HTERT RPE-1 (cell line): Measurements from ENCODE around the gene STK40.

Source experiments
- in situ Hi-C: fragments of 300-500 bp; cut with MboI; formaldehyde crosslinking; loops from 4 replicates; pipeline ENCODE4 v1.14.3; 2020; ENCODE audit warnings: low sequenced_read_pairs

Gene STK40

DNA sequence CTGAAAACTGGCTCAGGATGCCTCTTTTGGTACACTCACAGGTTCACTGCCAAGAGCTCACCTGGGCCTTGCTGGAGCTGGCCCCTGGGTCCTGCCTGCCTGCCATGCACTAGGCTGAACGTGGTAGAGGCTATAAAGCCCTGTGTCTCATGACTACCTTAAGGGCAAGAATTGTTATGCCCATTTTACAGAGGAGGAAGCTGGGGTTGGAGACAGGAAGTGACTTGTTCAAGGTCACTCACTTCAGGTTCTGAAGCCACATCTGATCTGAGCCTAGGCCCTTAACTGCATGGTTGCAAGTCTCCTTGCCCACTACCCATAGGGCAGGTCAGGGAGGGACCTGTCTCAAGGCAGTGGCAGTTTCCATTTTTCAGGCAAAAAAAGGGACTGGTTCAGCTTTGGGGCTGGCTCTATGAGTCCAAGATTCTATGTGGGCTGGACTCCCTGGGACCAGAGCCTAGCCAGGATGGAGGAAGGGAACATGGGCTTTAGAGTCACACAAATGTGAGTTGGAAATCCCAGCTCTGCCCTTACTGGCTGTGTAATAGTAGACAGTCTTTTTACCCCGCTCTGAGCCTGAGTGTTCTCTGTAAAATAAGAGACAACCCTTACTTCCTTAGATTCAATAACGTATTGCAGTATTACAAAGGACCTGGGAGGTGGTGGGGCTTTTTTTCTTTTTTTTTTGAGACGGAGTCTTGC lies 7.8 kb downstream of the STK40 start:
- in situ Hi-C loops = no loop called here

DNA sequence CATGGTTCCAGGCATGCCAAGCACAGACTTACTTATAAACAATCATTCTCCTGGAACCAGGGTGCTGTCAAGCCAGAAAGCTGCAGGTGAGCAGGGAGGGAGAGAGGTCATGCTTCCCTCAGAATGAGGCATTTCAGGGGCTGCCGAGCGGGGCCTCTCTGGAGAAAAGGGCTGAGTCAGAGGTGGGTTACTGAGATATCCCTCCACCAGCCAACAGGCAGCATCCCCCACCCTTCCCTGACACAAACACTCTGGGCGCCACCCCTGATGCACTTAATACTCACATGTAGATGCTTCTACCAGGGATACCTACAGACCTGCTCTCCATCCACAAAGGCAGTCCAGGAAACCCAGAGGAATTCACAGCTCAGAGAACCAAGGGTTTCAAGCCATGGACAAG lies 13.1 kb downstream of the STK40 start:
- in situ Hi-C loops = no loop called here

DNA sequence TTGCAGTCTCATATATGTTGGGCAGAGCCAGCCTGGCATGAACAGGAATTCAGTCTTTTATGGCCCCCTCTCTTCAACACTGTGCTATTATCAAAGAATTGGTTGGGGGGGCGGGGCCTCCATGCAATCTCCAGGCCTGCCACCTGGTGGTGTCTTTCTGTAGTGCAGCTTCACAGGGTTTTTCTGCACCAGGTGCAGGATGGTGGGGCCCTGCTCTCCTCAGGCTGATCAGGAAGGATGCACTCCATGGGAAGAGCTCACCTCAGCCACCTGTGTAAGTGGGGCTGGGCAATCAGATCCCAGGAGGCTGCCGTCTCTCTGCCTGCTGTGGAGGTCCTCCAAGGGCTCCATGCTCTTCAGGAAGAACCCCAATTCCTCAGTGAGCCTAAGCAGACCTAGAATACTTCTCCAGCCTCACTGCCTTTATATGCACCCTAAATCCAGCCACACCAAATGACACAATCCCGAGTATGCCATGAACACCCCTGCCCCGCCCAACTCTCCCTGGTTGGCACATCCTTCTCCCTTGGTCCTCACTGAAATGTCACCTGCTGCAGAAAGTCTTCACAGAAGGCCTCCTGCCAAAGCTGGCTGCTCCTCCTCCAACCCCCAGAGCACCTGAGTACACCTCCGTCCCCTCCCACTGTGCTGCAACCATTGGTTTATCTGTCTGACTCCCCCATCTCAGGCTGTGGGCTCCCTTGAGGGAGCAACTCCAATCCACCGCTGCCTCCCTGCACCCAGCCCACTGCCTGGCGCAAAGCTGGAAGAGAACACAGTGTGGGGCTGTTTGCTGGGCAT lies 16.5 kb downstream of the STK40 start:
- in situ Hi-C loops = no loop called here

DNA sequence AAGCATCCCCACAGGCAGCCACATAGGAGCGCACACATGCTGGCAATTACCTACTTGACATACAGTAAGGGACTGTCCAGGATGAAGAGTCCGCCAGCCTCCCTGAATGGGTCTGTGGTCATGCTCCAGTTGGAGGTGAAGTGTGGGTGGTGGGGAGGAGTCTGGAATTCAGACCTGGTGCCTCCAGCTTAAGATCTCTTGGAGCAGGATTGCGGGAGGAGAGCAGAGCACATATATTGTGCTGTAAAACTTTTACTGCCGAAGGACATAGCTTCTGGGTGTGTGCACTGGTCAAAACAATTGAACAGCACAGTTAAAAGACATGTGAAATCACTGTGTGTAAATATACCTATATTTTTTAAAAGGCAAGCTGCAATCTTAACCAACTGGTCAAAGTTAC lies 17.9 kb downstream of the STK40 start:
- in situ Hi-C loops = no loop called here

DNA sequence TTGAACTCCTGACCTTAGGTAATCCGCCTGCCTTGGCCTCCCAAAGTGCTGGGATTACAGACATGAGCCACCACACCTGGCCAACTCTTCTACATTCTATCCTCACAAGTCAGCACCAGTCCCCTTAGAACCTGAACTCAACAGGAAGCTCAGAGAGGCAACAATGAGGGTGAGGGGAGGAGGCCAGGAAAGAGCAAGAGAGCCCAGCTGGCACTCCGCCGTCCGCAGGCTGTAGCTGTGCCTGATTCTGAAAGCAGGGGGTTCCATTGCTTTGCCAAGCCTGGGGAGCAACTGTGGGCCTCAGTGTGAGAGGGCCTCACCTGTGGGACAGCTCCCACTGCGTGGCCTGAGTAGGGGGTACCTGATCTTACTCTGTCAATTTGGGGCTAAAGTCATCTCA lies 18.7 kb downstream of the STK40 start:
- in situ Hi-C loops = no loop called here

DNA sequence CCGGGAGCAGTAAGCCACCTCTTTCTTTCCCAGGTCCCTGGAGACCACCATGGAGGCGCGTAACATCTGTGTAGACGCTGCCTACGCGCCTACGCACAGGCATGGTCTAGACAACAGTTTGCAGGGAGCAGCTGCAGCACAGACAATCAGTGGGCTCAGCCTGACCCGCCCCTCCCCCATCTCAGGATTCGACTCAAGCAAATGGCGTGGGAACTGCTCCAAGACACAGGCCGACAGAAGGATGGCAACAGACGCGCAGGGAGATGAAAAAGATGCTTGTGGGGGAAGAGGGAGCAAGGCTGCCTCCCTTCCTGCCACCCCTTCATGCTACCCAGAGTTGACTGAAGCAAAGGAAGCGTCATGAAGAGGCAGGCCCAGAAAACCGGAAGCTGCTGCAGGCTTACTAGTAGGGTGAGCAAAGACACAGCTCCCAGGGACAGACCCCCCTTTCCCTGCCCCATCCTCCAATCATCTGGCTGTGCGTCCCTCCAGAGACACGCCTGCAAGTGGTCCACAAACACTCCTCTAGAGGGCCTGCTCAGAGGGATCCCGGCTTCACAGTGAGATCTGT lies 19.5 kb downstream of the STK40 start:
- in situ Hi-C loops = no loop called here

DNA sequence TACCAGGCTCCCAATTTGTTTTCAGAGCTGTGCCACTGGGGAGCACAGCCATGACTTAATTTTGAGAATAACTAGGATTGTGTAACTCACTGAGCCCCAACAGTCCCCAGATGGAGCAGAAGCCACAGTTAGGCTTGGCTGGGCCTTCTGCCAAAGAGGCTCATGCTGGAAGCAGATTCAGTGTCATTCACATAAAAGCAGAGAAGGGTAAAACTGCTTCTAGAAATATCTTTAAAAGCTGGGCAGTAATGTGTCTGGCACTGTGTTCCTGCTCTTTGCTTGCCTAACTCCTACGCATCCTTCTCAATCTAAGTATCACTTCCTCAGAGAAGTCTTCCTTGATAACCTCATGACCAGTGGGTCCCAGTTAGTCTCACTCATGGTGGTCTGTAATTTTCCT lies 20.3 kb downstream of the STK40 start:
- in situ Hi-C loops = no loop called here

DNA sequence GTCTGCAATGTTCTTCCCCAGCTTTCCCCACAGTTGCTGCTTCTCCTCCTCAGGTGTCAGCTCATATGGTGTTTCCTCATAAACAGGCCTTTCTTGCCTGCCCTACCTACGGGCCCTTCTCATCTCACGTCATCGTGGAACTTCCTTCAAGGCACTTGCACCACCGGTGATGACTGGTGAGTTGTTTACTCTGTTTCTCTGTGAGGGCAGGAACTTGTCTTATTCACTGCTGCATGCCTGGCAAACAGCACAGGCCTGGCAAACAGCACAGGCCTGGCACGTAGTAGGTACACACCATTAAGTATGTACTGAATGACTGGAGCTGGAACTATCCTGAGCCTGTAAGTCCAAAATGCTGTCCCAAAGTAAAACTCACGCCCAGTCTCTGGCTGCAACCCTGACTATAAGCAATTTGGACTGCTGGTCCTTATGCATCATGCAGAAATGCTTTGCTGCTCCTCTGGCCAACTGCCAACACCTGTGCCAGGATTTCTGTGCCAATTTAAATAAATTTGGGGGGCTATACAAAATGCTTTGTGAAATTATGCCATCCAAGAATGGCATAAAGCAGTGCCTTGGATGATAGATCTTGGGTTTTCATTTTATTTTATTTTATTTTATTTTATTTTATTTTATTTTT lies 25.7 kb downstream of the STK40 start:
- in situ Hi-C loops = no loop called here

DNA sequence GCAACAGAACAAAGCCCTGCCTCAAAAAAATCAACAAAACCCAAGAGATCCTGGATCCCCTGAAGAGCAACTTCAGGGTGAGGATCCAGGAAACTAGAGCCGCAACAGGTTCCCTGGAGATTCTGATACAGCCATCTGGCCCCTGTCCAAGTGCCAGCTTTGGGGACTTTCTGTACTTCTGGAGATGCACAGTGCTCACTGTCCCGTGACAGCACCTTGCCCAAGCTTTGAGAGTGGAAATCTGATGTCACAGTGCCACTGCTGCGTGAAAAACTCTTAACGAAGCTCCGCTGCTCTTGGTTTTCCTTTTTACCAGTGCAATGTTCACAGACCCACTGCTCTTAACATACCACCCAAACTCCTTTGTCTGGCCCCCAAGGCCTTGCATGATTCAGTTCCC lies 26.3 kb downstream of the STK40 start:
- in situ Hi-C loops = no loop called here

DNA sequence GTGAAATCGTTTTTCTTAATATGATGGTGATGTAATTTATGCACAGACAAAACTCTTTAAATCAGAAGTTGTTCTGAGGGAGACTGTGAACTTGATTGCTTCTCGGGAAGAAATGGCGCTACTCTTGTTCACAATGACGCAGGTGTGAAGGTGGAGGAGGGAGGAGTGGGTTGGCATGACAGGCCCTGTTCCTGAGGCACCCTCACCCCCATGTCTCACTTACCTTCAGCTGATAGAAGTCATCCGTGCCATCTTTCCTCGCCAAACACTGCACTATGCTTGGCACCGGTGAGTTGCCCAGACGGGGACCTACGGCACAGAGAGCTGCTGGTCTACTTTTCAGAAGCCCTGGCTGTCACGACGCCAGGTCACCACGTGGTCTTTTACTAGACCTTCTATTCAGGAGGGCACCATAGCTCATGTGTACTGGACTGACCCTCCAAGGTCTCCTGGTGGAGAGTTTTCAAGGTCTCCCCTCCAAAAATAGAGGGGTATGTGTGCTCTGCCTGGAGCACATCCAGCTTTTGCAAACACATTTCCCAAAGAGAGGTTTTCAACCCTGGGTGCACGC lies 27.1 kb downstream of the STK40 start:
- in situ Hi-C loops = no loop called here

DNA sequence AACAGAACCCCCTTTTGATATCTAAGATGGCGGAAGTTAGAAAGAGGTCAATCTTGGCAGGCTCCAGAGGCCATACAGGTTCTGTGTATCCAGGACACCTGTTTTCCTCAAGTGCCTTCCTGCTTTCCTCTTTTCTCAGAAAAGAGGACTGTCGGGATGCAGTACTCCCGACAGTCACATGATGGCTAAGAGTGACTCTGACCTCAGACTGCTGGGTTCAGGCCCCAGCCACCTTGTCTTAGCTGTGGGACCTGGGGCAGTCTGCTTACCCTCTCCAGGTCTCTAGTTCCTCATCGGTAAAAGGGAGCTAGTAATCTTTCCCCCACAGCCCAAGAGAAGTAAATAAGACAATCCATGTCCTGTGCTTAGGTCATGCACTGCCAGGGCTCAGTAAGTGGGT lies 29.9 kb downstream of the STK40 start:
- in situ Hi-C loops = no loop called here

DNA sequence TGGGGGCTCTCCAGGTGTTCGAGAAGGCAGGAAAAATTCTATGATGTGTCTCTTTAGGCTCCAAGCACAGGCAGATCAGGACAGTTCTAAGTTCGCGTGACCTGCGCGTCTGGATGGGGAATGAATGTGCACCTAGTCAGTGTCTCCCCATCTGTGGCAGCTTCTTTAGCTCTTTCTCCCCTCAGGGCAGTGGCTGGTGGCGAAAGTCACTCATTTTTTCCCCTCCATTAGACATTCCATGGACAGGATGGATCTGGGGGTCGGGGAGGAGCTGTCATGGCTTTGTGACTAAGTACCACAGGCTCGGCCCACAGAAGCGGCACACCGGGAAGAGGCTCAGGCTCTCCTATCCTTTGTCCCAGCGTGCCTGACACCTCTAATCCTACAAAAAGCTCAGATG lies 31.2 kb downstream of the STK40 start:
- in situ Hi-C loops = no loop called here

DNA sequence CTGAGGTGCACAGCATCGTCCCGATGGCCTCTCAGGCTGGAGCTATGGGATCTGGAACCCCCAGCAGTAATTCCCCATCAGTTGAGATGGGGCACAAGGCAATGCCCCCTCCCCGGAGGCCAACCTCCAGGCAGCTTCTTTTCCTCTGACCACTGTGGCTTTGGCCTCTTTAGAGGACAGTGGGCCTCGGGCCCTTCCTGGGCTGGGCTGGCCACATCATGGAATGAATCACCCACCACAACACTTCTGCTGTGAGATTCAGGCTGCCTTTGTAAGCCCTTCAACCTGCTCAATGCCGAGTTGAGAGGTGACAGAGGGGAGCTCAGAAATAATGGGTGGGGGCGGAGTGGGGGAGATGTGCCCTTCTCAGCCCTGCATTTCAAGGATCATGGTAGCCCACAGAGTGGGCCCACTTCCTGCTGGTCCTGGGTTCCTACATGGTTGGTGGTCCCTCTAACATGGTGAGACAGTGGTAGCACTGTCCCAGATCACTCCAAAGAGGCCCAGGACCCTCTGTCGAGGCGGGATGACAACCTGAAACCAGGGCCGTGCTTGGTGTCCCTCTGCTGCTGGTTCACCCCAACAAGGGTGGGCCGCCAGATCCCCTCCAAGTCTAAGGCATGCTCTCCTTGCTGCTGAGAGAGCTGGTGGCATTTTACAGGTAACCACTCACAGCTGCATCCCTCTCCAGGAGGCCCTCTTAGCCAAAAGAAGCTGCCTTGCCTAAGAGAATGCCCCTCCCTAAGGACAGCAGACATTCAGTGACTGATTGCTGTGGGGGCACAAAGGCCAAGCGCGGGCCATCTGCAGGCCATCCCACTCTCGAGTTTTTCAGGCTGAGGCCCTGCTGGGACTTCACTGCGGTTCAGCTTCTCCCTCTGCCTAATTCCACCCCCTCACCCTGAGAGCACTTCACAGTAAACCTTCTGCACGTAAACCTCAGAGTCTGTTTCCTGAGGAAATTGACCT lies 32.5 kb downstream of the STK40 start:
- in situ Hi-C loops = no loop called here

DNA sequence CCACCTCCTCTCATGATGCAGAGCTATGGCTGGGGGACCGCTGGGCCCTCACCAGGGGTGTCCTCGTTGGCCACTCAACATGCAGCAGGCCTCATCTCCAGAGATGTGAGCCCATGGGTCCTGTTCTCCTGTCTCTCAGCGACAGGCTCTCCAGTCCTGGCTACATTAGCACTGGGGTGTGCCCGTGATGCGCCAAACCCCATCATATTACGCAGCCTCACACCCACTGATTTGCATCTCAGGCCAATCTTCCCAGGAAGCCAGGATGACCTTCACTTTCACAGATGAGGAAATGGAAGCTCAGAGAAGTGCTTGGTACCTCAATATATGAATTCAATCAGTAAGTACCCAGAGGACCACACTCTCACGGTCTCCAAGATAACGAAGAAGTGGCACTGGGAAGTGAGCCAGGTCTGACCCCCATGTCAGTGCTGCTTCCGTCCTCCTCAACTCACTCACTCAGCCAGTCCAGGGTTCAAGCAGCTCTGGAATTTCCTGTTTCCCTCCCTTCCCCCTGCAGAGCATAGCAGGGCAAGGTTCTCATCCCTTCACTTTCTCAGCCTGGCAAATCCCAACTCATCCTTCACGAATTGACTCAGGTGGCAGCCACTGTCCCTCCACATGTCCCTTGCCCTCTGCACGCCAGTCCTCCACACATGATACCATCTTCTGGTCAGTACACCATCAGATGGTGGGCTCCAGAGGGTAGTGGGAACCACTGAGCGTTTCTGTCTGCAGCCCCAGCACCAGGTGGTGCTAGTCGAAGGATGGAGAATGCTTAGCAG lies 33.4 kb downstream of the STK40 start:
- in situ Hi-C loops = no loop called here

DNA sequence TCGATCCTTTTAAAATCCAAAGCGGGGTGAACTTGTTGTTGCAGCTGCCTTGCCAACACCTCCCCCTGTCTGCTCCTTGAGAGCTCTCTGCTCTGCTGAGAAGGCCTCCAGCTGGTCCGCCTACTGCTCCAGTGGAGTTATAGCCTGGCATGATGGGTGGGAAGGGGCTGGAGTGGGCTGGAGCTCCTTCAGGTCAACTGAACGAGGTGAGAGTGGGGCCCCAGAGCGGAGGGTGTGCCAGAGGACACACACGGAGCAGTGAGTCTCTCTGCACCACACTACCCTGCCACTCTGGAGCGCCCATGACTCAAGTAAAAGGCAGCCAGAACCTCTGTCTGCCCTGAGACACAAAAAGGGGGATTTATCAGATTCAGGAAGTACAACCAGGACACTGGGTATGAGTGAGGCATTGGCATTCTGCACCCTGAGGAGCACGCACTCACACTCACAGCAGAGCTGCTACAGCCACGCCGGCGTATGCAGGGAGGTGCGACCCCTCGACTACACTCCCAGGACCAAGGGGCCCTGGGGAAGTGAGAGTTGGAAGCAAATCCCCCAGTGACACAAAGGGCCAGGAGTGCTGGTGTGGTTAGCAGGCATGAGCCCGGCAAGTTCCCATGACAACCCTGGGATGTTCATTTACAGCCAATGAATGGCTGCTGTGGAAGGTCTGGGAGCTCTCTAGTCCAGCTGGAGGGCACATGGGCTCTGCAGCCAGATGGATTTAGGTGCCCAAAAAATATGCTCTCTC lies 34.3 kb downstream of the STK40 start:
- in situ Hi-C loops = no loop called here

DNA sequence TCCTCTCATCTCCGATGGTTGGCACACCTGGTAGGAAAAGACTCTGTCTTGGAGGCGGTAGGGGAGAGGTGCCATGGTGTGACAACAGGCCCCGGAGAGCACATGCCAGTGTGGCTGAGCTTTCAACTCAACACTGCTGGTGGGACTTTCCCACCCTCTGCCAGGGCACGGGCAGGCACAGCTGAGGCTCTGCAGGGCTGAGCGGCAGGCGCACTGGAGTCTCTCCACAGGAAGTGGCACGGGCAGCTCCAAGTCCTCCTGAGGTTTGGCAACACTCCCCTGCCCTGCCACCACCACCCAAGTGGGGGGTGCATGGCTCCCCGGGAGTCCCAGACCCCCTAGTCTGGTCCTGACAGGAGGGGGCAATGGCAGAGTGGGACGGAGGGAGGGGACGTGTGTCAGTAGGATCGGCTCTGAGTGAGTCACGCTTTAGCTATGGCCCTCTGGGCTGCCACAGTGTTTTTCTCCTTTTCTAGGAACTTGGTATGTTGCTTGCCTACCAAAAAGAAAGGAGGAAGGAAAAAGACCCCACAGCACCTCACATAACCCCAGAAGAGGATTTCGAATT lies 35.0 kb downstream of the STK40 start:
- in situ Hi-C loops = no loop called here

DNA sequence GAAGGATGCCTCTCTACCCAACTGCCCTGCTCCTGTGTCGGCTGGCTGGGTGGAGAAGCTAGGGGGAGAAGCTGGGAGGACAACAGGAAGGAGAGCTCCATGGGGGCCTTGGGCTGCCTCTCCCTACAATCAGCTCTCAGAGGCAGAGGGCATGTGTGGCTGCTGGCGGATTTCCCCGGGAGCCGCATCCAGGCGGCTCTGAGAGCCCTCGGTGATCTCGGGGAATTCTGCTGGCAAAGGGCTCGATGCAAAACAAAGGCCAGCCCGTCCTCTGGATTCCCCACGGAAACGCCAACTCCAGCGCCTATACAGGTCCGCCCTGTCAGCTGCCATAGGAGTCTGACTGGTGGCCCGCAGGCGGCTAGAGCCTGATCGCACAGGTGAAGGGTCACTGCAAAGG lies 35.9 kb downstream of the STK40 start:
- in situ Hi-C loops = no loop called here

DNA sequence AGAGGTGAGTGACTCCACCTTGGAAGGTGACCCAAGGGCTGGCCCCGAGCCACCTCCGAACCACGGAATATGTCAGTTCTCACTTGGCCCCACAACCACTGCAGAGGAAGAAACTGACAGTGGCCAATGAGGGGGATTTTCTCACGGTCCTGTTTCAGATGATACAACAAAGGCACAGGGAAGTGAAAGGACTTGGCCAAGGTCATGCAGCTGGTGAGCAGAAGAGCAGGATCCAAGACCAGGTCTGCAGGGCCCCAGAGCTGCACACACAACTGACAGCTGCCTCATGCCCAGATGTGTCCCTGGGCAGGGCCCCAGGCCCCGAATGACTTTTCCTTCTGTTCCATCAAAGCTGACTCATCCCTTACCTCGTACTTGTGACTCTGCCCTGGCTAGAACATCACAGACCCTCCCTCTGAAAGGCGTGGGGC lies 36.5 kb downstream of the STK40 start:
- in situ Hi-C loops = no loop called here
